Large intestine (tissue), 3 donors: ENCODE results near the gene PTPN14. TPM values are rescaled to one million over a fixed set of nuclear protein-coding genes. Genes with fewer than 3 reads are reported as not detected.

Experiments used
- DNase-seq, 2 donors: peaks; one replicate each; pipeline versions ENCODE4 v3.0.0 to v3.0.0-alpha.2; 2013
- H3K27ac ChIP-seq: one replicate; pipeline ENCODE4 v1.5.1; 2013; ENCODE audit warnings: low read length
- H3K27me3 ChIP-seq: 2 replicates; pipeline ENCODE4 v1.6.1; 2013; ENCODE audit warnings: low read length; ENCODE audit not compliant: control insufficient read depth, insufficient read depth
- H3K36me3 ChIP-seq: 2 replicates; pipeline ENCODE4 v1.6.1; 2013; ENCODE audit warnings: low read length; ENCODE audit not compliant: control insufficient read depth, insufficient read depth
- H3K4me1 ChIP-seq: one replicate; pipeline ENCODE4 v1.6.1; 2013; ENCODE audit warnings: low read length; ENCODE audit not compliant: control insufficient read depth, insufficient read depth
- H3K4me3 ChIP-seq: one replicate; pipeline ENCODE4 v1.5.1; 2013; ENCODE audit warnings: low read length
- H3K9me3 ChIP-seq: one replicate; pipeline ENCODE4 v1.6.1; 2013; ENCODE audit warnings: mild to moderate bottlenecking, low read depth, low read length, moderate library complexity; ENCODE audit not compliant: control insufficient read depth
- WGBS: methylation state at CpG from one replicate; pipeline ENCODE4 v1.1.5; 2013; ENCODE audit warnings: low lambda C conversion rate; ENCODE audit not compliant: insufficient coverage; 5-methylcytosine and 5-hydroxymethylcytosine counted together
- polyA plus RNA-seq: library from polyadenylated mRNA; unstranded; fragments of 120-200 nt; gene quantifications from one replicate; pipeline ENCODE4 v1.2.1, GENCODE V29; 2013

PTPN14 gene
- polyA plus RNA-seq, 1 donor = 10.2 TPM

DNA sequence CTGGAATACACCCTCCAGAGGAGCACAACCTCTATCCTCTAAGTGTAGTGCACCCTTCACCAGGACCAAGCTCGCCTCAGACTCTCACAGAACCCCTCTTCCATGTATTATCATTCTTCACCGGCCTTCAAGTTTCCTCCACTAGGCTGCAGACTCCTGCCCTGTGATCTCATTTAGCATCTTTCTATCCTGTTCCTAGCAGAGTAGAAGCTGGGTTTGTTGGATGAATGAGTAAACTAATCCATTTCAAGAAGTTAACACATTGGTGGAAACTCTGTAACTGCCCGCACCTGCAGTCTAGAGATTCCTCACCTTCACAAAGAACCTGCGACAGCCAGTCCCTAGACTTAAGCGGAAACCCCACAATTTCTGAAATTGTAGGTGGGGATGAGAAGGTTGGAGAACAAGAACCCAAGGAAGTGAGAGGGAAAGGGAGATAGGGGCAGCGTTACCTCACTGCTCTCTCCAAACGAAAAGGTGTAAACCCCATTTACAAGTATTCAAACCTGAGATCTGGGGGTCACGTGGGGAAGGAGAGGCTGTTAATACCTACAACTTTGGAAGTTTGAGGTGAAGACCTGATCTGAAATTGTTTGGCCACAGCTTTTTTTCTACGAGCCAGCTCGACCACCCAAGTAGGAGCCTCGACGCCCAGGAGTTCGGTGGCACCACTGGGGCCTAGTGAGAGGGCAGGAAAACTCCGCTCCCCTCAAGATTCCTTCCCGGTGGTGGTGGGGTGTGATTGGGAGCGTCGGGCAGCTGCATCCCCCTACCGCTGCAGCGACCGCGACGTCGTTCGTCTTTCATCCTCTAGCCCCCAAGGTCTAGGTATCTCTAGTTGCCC is 1.2 kb downstream of the PTPN14 start:
- Histone ChIP-seq H3K9me3 (no peaks in the 10 kb centered on the region), H3K27me3 (no peaks in the 10 kb centered on the region), H3K4me3 (peak overlapping the region; percentile 96), H3K36me3 (no peaks in the 10 kb centered on the region), H3K27ac (peak overlapping the region; percentile 97), H3K4me1 (peaks cover 12% of the 10 kb centered on the region)
- DNase-seq = peak in 1 of 2 donors; percentile 52
- 20% methylated on average over 1 of the region's 24 CpGs for WGBS

DNA sequence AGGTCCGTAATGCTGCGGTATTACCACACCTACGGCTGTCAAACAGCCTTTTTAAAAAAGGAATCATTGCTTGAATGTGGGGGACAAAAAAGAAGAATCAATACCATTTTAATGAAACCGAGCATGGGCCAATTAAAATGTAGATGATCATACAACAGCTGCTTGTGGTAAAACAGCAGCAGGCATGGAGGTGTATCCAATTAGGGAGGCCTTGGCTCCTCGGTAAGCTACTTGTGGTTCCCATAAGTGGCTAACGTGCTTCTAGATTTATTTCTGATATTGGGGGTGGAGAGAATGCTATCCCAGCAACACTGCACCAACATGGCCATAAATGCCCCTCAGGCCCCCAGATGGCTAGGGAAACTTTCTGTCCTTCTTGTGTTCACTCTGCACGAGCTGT is 1.8 kb downstream of the PTPN14 start:
- no peak for DNase-seq
- no peaks in the 10 kb centered on the region for H3K9me3 ChIP-seq
- no peaks in the 10 kb centered on the region for H3K36me3 ChIP-seq
- H3K4me1 ChIP-seq = peaks cover 12% of the 10 kb centered on the region
- no CpG with 5 or more reads among the region's 7 CpGs for WGBS
- no peak overlapping the region for H3K27ac ChIP-seq
- no peaks in the 10 kb centered on the region for H3K27me3 ChIP-seq
- H3K4me3 ChIP-seq = peak overlapping the region; percentile 96

DNA sequence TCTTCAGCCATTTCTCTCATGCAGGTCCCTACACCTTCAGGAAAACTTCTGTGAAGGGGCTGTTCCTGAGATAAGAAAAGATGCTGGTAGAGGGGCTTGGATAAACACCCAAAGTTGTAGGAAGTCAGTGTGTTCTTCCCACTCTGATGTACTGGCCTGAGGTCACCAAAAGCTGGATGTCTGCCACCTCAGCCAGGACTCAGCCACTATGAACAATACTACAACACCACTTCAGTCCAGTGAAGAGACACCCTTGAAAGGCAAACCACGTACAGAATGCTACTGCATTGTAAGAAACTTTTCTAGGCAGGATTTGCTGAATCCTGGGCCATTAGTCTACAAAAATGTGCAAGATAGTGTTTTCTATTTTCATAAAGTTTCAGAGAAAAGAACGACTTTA is 2.4 kb downstream of the PTPN14 start:
- no CpG with 5 or more reads among the region's 2 CpGs for WGBS
- peaks cover 12% of the 10 kb centered on the region for H3K4me1 ChIP-seq

DNA sequence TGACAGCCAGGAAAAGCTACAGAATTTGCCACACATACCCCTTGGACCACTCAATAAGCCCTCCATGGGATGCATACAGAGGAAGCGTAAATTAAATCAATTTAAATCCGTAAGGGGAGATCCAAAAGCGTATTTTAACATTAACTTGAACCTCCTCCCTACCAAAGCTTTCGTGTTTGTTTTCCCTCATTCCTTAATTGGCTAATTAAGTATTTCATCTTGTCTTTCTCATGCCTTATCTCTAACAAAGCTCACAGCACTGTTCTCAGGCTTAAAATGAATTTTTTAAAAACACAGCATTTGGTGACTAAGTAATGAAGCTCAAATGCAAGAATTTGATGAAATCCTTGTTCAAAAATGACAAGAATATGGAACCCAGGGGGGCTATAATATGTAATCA is 3.1 kb downstream of the PTPN14 start:
- 100% methylated on average over 3 of the region's 4 CpGs for WGBS
- Histone ChIP-seq H3K4me1 (peaks cover 12% of the 10 kb centered on the region), H3K4me3 (no peak overlapping the region), H3K27me3 (no peaks in the 10 kb centered on the region), H3K9me3 (no peaks in the 10 kb centered on the region), H3K27ac (no peak overlapping the region), H3K36me3 (no peaks in the 10 kb centered on the region)
- no peak for DNase-seq

More for the DNA sequence above, 2.4 kb downstream of the PTPN14 start:
- Histone ChIP-seq H3K4me3 (no peak overlapping the region), H3K9me3 (no peaks in the 10 kb centered on the region), H3K36me3 (no peaks in the 10 kb centered on the region), H3K27me3 (no peaks in the 10 kb centered on the region), H3K27ac (no peak overlapping the region)
- no peak for DNase-seq

DNA sequence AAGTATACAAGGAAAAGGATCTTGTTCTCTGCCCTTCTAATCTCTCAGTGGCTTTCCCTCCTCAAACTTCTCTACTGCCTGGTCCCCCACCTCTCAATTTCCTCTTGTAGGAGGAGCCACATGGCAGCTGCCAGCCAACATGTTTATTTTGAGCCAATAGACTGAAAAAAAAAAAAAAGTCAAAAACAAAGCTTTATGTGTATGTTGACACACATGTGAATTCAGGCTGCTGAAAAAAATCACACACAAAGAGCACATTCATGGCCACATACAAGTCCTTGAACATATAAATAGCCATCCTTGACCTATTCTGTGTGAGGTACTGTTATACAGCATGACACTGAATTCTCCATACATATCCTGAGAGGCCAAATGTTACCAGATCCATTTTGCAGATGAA is 3.7 kb downstream of the PTPN14 start:
- H3K9me3 ChIP-seq = no peaks in the 10 kb centered on the region
- no peaks in the 10 kb centered on the region for H3K27me3 ChIP-seq
- DNase-seq = no peak
- H3K27ac ChIP-seq = no peak overlapping the region
- no peaks in the 10 kb centered on the region for H3K36me3 ChIP-seq
- peaks cover 11% of the 10 kb centered on the region for H3K4me1 ChIP-seq
- H3K4me3 ChIP-seq = no peak overlapping the region

DNA sequence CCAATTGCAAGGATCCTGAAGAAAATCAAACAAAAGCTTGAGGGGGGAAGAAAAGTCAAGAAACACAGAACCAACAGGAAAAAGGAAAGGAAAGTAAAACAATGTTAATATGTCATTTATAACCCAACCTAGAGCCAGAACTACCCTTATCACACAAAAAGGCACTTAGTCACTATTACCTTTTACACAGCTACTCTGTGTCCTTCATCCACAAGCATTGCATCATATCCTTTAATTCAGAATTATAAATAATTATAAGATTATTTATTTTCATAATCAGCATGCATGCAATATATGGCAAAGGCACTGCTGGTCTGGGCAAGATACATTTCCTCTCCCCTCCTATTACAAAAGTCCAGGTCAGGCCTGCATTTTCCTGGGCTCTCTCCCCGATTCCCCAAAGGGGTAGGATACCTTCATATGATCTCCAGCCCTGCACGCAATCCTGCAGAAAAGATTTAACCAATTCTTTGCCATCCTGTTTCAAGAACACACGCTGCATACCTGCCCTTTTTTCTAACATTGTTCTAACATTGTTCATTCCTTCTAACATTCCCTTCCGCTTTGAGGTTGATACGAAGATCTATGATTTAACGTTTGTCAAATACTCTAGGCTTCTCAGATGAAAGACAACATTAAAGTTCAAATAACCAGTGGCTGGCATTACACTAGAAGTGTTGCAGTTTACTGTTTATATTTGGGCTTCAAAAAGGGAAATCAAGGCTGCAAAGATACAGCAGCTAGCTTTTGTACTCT is 4.3 kb downstream of the PTPN14 start:
- H3K27ac ChIP-seq = no peak overlapping the region
- no peaks in the 10 kb centered on the region for H3K36me3 ChIP-seq
- H3K9me3 ChIP-seq = no peaks in the 10 kb centered on the region
- H3K27me3 ChIP-seq = no peaks in the 10 kb centered on the region
- no peak overlapping the region for H3K4me3 ChIP-seq
- no peak for DNase-seq
- H3K4me1 ChIP-seq = peaks cover 8% of the 10 kb centered on the region
- WGBS = 75% methylated on average over 5 of the region's 6 CpGs

DNA sequence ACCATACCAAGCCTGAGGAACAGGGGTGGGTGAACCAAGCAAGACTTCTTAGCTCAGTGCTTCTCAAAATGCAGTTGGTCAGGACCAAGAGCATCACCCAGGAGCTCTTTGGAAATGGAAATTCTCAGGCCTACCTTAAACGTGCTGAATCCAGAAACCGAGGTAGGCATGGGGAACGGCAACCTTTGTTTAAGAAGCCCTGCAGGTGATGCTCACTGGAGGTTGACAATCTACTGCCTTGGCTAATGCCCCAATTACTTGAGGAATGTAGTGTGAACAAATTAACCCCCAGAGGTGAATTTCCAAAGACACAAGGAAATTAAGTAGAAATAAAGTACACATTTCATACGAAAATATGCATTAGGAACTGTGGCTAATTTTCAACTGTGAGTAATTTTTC is 5.3 kb downstream of the PTPN14 start:
- Histone ChIP-seq H3K27me3 (no peaks in the 10 kb centered on the region), H3K27ac (no peak overlapping the region), H3K36me3 (no peaks in the 10 kb centered on the region), H3K9me3 (no peaks in the 10 kb centered on the region), H3K4me3 (no peak overlapping the region), H3K4me1 (peaks cover 8% of the 10 kb centered on the region)
- WGBS = 100% methylated on average over 3 of the region's 4 CpGs
- no peak for DNase-seq

DNA sequence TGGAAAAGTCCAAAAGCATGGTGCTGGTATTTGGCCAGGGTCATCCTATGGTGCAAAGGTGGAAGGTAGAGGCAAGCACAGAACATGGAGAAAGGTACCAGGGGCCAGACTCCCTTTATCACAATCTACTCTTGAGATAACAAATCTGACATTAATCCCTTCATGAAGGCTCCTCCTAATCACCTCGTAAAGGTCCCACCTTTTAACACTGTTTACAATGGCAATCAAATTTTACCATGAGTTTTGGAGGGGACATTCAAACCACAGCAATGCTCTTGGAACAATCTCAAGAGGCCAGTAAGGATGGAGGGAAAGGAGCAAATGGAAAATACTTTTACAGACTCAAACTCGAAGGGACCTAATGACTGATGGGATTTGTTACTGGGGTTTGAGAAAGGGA is 6.1 kb downstream of the PTPN14 start:
- 100% methylated on average over 1 of the region's 2 CpGs for WGBS
- Histone ChIP-seq H3K27ac (no peak overlapping the region), H3K36me3 (no peaks in the 10 kb centered on the region), H3K4me1 (peaks cover 8% of the 10 kb centered on the region), H3K9me3 (no peaks in the 10 kb centered on the region), H3K27me3 (no peaks in the 10 kb centered on the region), H3K4me3 (no peak overlapping the region)
- DNase-seq = no peak

DNA sequence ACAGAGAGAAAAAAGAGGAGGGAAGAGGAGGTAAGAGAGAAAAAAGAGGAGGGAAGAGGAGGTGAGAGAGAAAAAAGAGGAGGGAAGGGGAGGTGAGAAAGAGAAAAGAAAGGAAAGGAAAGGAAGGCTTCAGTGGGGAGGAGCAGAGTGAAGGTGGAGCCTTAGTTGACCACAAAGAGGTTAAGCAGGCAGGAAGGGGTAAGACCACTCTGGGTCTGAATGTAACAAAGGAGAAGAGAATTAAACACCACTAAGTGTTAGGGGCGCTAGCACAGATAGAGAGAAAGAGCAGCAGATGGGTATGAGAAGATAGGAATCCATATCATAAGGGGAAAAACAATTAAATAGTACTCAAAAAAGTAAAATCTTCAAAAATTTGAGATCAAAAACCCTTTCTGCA is 6.6 kb downstream of the PTPN14 start:
- no peaks in the 10 kb centered on the region for H3K9me3 ChIP-seq
- no peak for DNase-seq
- 100% methylated on average over 1 of the region's 1 CpG for WGBS
- H3K27ac ChIP-seq = no peak overlapping the region
- no peaks in the 10 kb centered on the region for H3K36me3 ChIP-seq
- H3K4me3 ChIP-seq = no peak overlapping the region
- H3K27me3 ChIP-seq = no peaks in the 10 kb centered on the region
- H3K4me1 ChIP-seq = peaks cover 5% of the 10 kb centered on the region

DNA sequence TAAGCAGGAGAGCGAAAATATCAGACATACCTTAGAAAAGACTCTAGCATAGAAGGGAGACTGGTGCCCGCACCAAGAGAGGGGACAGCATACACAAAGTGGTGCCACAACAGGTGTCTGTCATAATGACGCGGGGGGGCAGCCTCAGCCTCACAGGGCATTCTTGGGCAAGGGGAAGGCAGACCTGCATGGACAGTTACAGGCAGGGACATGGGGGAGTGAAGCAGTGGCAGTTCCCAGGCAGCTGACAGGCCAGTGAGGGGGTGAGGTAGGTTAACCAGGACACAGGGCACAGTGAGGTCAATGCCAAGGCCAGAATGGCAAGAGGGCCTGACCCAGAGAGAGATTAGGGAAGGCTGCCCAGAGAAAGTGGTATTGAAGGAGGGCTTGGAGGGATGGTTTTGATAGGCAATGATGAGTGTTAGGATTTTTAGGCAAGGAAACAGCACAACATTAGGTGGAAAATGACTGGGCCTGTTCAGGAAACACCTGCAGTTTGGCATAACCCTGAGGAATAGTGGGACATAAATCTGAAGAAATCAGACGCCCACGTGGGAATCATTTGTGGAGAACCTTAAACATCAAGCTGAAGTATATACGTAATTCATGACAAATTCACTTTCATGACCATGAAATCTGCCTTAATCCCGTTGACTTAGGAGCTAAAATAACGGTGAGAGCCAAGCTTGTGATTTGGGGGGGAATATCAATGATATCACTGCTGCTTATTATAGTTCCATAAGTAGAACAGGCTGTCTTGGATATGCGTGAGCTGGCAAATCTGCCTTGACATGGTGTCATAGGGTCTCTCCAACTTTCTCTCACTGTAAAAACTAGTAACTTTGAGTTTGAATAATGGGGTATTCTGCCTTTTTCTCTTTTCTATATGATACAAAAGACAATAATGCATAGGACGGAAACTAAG is 8.9 kb downstream of the PTPN14 start:
- WGBS = no CpG with 5 or more reads among the region's 11 CpGs
- no peaks in the 10 kb centered on the region for H3K27me3 ChIP-seq
- no peaks in the 10 kb centered on the region for H3K36me3 ChIP-seq
- H3K4me1 ChIP-seq = no peaks in the 10 kb centered on the region
- no peak overlapping the region for H3K4me3 ChIP-seq
- DNase-seq = no peak
- H3K9me3 ChIP-seq = no peaks in the 10 kb centered on the region
- H3K27ac ChIP-seq = no peak overlapping the region
